K562 (cell line): ENCODE measurements around the gene CENPP. TPM values are rescaled to one million over a fixed set of nuclear protein-coding genes. Genes with fewer than 3 reads are reported as not detected.

Experiments used
- ATAC-seq: fragments of 200-7000 bp; cut with Tn5 transposase; 3 replicates; pipeline ENCODE4 v1.9.1; 2020; ENCODE audit warnings: moderate library complexity
- BruUV-seq: library from RNA; stranded (reverse); fragments of 400-500 nt; replicated peaks from 2 replicates; lab custom pipeline; 2021; lab: Mats Ljungman, UMichigan
- CTCF ChIA-PET: fragments of 300-600 bp; formaldehyde crosslinking; extraction: SDS; loops from one replicate; lab custom pipeline; 2021; ENCODE audit warnings: low intra/inter-chr PET ratio; lab: Yijun Ruan, JAX
- POLR2A ChIA-PET: fragments of 300-600, 350-650 bp; sonication (Branson Sonifier 250); formaldehyde crosslinking; extraction: SDS; loops from one replicate; lab custom pipeline; 2021; ENCODE audit warnings: antibody characterized with exemption, inconsistent platforms; lab: Yijun Ruan, JAX
- DNase-seq, 4 experiments: peaks; one replicate each; pipeline versions ENCODE4 v3.0.0 to v3.0.0-alpha.2; 2011 to 2018; ENCODE audit warnings: low spot score in 3 of 4, mixed read lengths in 3 of 4; ENCODE audit errors: extremely low read depth in 1 of 4
- FAIRE-seq: peaks from 2 replicates; lab custom pipeline; 2011; peaks lifted over from hg19 to GRCh38; lab: Jason Lieb, UNC
- H2AFZ ChIP-seq: 2 replicates; pipeline ENCODE4 v1.6.0; 2011; ENCODE audit warnings: low read depth, low read length, control low read depth, inconsistent platforms
- H3K27ac ChIP-seq: fragments of 200-600 bp; 3 replicates; pipeline ENCODE4 v1.8.0; 2011; ENCODE audit warnings: low read depth, mild to moderate bottlenecking, control low read depth, inconsistent platforms, low read length, moderate library complexity, mixed read lengths; ENCODE audit errors: extremely low read depth
- H3K27me3 ChIP-seq, 2 experiments: fragments of 300-600 bp in 1 of 2; 2 replicates in 1 of 2; 3 replicates in 1 of 2; pipeline versions ENCODE4 v1.6.0 to v1.8.0; 2011; ENCODE audit warnings: inconsistent platforms in 2 of 2, low read length in 2 of 2, mild to moderate bottlenecking in 1 of 2, mixed read lengths in 1 of 2, moderate library complexity in 1 of 2; ENCODE audit not compliant: control insufficient read depth in 2 of 2, insufficient read depth in 2 of 2
- H3K36me3 ChIP-seq: fragments of 300-600 bp; 3 replicates; pipeline ENCODE4 v1.8.0; 2011; ENCODE audit warnings: mild to moderate bottlenecking, low read length, inconsistent platforms; ENCODE audit not compliant: control insufficient read depth, insufficient read depth
- H3K4me1 ChIP-seq, 2 experiments: fragments of 200-600 bp in 1 of 2; replicated peaks in 1 of 2; 2 replicates in 1 of 2; 3 replicates in 1 of 2; pipeline versions ENCODE4 v1.5.1 to v1.8.0; 2011; ENCODE audit warnings: inconsistent platforms in 2 of 2, low read length in 2 of 2, mild to moderate bottlenecking in 1 of 2, mixed read lengths in 1 of 2, moderate library complexity in 1 of 2; ENCODE audit not compliant: control insufficient read depth in 2 of 2, insufficient read depth in 2 of 2
- H3K4me2 ChIP-seq: 2 replicates; pipeline ENCODE4 v1.6.1; 2011; ENCODE audit warnings: low read length, control low read depth, inconsistent platforms, mixed read lengths; ENCODE audit not compliant: insufficient read depth
- H3K4me3 ChIP-seq: fragments of 200-600 bp; sonication (generic), shearing (Covaris generic); 2 replicates; pipeline ENCODE4 v1.5.1; 2016; ENCODE audit warnings: control low read depth, inconsistent platforms
- H3K79me2 ChIP-seq: fragments of 200-600 bp; 3 replicates; pipeline ENCODE4 v1.8.0; 2011; ENCODE audit warnings: low read length, inconsistent platforms; ENCODE audit not compliant: control insufficient read depth, insufficient read depth
- H3K9ac ChIP-seq, 2 experiments: 2 replicates each; pipeline versions ENCODE4 v1.6.0 to v1.6.1; 2011; ENCODE audit warnings: low read depth in 2 of 2, low read length in 2 of 2, control low read depth in 1 of 2, inconsistent platforms in 1 of 2, mild to moderate bottlenecking in 1 of 2, mixed read lengths in 1 of 2; ENCODE audit not compliant: insufficient read depth in 1 of 2
- H3K9me1 ChIP-seq: one replicate; pipeline ENCODE4 v1.6.0; 2011; ENCODE audit warnings: inconsistent platforms, mild to moderate bottlenecking, low read length, moderate library complexity; ENCODE audit not compliant: control insufficient read depth, insufficient read depth
- H3K9me3 ChIP-seq: replicated peaks from 2 replicates; pipeline ENCODE4 v1.5.1; 2011; ENCODE audit warnings: low read depth, low read length, inconsistent platforms; ENCODE audit not compliant: control insufficient read depth, insufficient read depth
- H4K20me1 ChIP-seq: replicated peaks from 2 replicates; pipeline ENCODE4 v1.6.1; 2011; ENCODE audit warnings: low read length, inconsistent platforms, mixed read lengths; ENCODE audit not compliant: control insufficient read depth, insufficient read depth
- KAT8 ChIP-seq: fragments of 450-650 bp; IDR thresholded peaks from 2 replicates; pipeline ENCODE4 v1.6.1; 2016; ENCODE audit warnings: low read depth, mild to moderate bottlenecking
- PRDM10 ChIP-seq: fragments of 450-650 bp; IDR thresholded peaks from 2 replicates; pipeline ENCODE4 v1.6.1; 2018; ENCODE audit not compliant: partially characterized antibody
- YBX1 ChIP-seq: fragments of 450-650 bp; IDR thresholded peaks from 2 replicates; pipeline ENCODE4 v1.7.1; 2016; ENCODE audit warnings: mild to moderate bottlenecking
- WGBS: fragments of 100-300 bp; shearing (Covaris generic); methylation state at CpG from one replicate; pipeline ENCODE4 v1.1.6; 2016; ENCODE audit warnings: low coverage, mixed read lengths; ENCODE audit not compliant: insufficient coverage; ENCODE audit errors: missing lambda C conversion rate; 5-methylcytosine and 5-hydroxymethylcytosine counted together
- in situ Hi-C: fragments of 300-500 bp; cut with MboI; formaldehyde crosslinking; loops from 4 replicates; pipeline ENCODE4 v1.15.0; 2018; ENCODE audit warnings: inconsistent platforms, mixed read lengths
- intact Hi-C: fragments of 100-400 bp; cut with micrococcal nuclease; formaldehyde crosslinking; loops from 2 replicates; pipeline ENCODE4 v1.14.2; 2022
- polyA plus RNA-seq, 8 experiments: library from polyadenylated mRNA; depleted of rRNA in 4 of 8; stranded (reverse) in 5 of 8; unstranded in 3 of 8; fragments of >200 nt; fragmentation: Nextera tagmentation in 2 of 8; fragmentation: Illumina TruSeq in 1 of 8; extraction: Ambion mirVana in 2 of 8; extraction: Trizol in 1 of 8; gene quantifications; 2 replicates each; pipeline versions ENCODE4 v1.2.1 to v1.2.3, GENCODE V29; 2011 to 2014; ENCODE audit warnings: inconsistent platforms in 1 of 8, missing spikeins in 1 of 8
- total RNA-seq, 7 experiments: library from RNA; depleted of rRNA in 6 of 7; stranded (reverse); fragments of >200 nt in 6 of 7; fragmentation: Illumina TruSeq in 2 of 7; extraction: Trizol in 2 of 7; gene quantifications; 2 replicates each; pipeline versions ENCODE4 v1.2.1 to v1.2.3, GENCODE V29; 2011 to 2021; ENCODE audit warnings: low replicate concordance in 1 of 7

Gene CENPP
- total and polyA plus RNA-seq, 9 of the 15 experiments (the other 6 are each of a cell fraction or from before 2014, with no cell fraction given): 8.0 to 28.5 (median 17.9) TPM

GRCh38 chr9:92518199-92518598 lies 192.4 kb downstream of the CENPP start:
- Histone ChIP-seq H3K27me3 (no peaks in the 10 kb centered on the region), H2AFZ (no peak overlapping the region), H3K36me3 (no peaks in the 10 kb centered on the region), H3K4me3 (no peak overlapping the region), H4K20me1 (no peaks in the 10 kb centered on the region), H3K4me2 (no peak overlapping the region), H3K4me1 (peaks cover 3 to 7% of the 10 kb centered on the region in 2 experiments; a peak in 3 of 5 replicates), H3K27ac (no peak overlapping the region), H3K9ac (no peak overlapping the region), H3K79me2 (no peaks in the 10 kb centered on the region), H3K9me3 (no peaks in the 10 kb centered on the region), H3K9me1 (no peaks in the 10 kb centered on the region)
- no TSS peak for BruUV-seq
- 53% methylated on average over 4 of the region's 4 CpGs for WGBS
- FAIRE-seq (no peak), ATAC-seq (no peak), DNase-seq (no peak)
- no peak for TF ChIP-seq PRDM10
- TF ChIP-seq KAT8: no peak
- TF ChIP-seq YBX1: no peak
- POLR2A ChIA-PET: interaction anchor here (0.6 to 1.5 kb wide), 2 partner anchors 12 to 17 kb away, joined by 3 to 4 read pairs; no protein-coding TSS in a partner anchor
- CTCF ChIA-PET: no interaction called here
- in situ Hi-C loops: no loop called here
- intact Hi-C loops: no loop called here
